H9 (cell line): ENCODE measurements around the gene TNFRSF21. TPM values are rescaled to one million over a fixed set of nuclear protein-coding genes. Genes with fewer than 3 reads are reported as not detected.

Source experiments
- DNase-seq: peaks from one replicate; pipeline ENCODE4 v3.0.0-alpha.2; 2017
- H2AFZ ChIP-seq: one replicate; pipeline ENCODE4 v1.6.1; 2013; ENCODE audit warnings: mild to moderate bottlenecking, low read length, control low read depth, moderate library complexity
- H2AK5ac ChIP-seq: 2 replicates; pipeline ENCODE4 v1.6.1; 2013; ENCODE audit warnings: low read length, control low read depth, mixed read lengths; ENCODE audit not compliant: insufficient read length
- H2BK120ac ChIP-seq: one replicate; pipeline ENCODE4 v1.6.1; 2013; ENCODE audit warnings: low read depth, mild to moderate bottlenecking, low read length, control low read depth, inconsistent platforms; ENCODE audit not compliant: poor library complexity, severe bottlenecking
- H2BK12ac ChIP-seq: 2 replicates; pipeline ENCODE4 v1.6.1; 2013; ENCODE audit warnings: low read length, control low read depth, mixed read lengths, low read depth; ENCODE audit not compliant: insufficient read length
- H2BK15ac ChIP-seq: 2 replicates; pipeline ENCODE4 v1.6.1; 2013; ENCODE audit warnings: low read depth, low read length, control low read depth
- H2BK20ac ChIP-seq: one replicate; pipeline ENCODE4 v1.6.1; 2013; ENCODE audit warnings: low read depth, mild to moderate bottlenecking, low read length, control low read depth, inconsistent platforms; ENCODE audit not compliant: poor library complexity, severe bottlenecking
- H2BK5ac ChIP-seq: 2 replicates; pipeline ENCODE4 v1.6.1; 2013; ENCODE audit warnings: low read length, control low read depth, mixed read lengths; ENCODE audit not compliant: insufficient read length
- H3K14ac ChIP-seq: 2 replicates; pipeline ENCODE4 v1.6.1; 2013; ENCODE audit warnings: low read length, control low read depth; ENCODE audit not compliant: insufficient read depth
- H3K18ac ChIP-seq: 2 replicates; pipeline ENCODE4 v1.6.1; 2013; ENCODE audit warnings: low read depth, mild to moderate bottlenecking, mixed read lengths, low read length, control low read depth; ENCODE audit not compliant: insufficient read length
- H3K23ac ChIP-seq: 2 replicates; pipeline ENCODE4 v1.6.1; 2013; ENCODE audit warnings: low read length, control low read depth, mixed read lengths, low read depth; ENCODE audit not compliant: insufficient read length
- H3K23me2 ChIP-seq: 2 replicates; pipeline ENCODE4 v1.6.1; 2013; ENCODE audit warnings: low read depth, mild to moderate bottlenecking, mixed read lengths, low read length, control low read depth; ENCODE audit not compliant: insufficient read length, poor library complexity, severe bottlenecking
- H3K27ac ChIP-seq: 2 replicates; pipeline ENCODE4 v1.5.1; 2013; ENCODE audit warnings: low read length, control low read depth, mixed read lengths, low read depth; ENCODE audit not compliant: insufficient read length
- H3K27me3 ChIP-seq: 2 replicates; pipeline ENCODE4 v1.6.1; 2013; ENCODE audit warnings: low read length, control low read depth, inconsistent platforms; ENCODE audit not compliant: insufficient read depth
- H3K4ac ChIP-seq: 2 replicates; pipeline ENCODE4 v1.6.1; 2013; ENCODE audit warnings: low read depth, mild to moderate bottlenecking, control low read depth, inconsistent platforms, low read length, moderate library complexity
- H3K4me1 ChIP-seq: 2 replicates; pipeline ENCODE4 v1.6.1; 2013; ENCODE audit warnings: low read length, control low read depth, inconsistent platforms; ENCODE audit not compliant: insufficient read depth
- H3K4me2 ChIP-seq: 2 replicates; pipeline ENCODE4 v1.6.1; 2013; ENCODE audit warnings: low read length, control low read depth, mixed read lengths; ENCODE audit not compliant: insufficient read length, insufficient read depth
- H3K56ac ChIP-seq: 2 replicates; pipeline ENCODE4 v1.6.1; 2013; ENCODE audit warnings: low read depth, mild to moderate bottlenecking, mixed read lengths, low read length, control low read depth; ENCODE audit not compliant: insufficient read length
- H3K79me1 ChIP-seq: 2 replicates; pipeline ENCODE4 v1.6.1; 2013; ENCODE audit warnings: low read depth, mild to moderate bottlenecking, moderate library complexity, low read length, control low read depth, inconsistent platforms; ENCODE audit not compliant: insufficient read depth, poor library complexity, severe bottlenecking
- H3K79me2 ChIP-seq: 2 replicates; pipeline ENCODE4 v1.6.1; 2013; ENCODE audit warnings: low read length, control low read depth, inconsistent platforms; ENCODE audit not compliant: insufficient read depth
- H3K9ac ChIP-seq: 2 replicates; pipeline ENCODE4 v1.6.1; 2013; ENCODE audit warnings: low read length, control low read depth, mixed read lengths; ENCODE audit not compliant: insufficient read length; ENCODE audit errors: extremely low read depth
- H3K9me3 ChIP-seq: one replicate; pipeline ENCODE4 v1.6.1; 2013; ENCODE audit warnings: low read depth, low read length, inconsistent platforms; ENCODE audit not compliant: control insufficient read depth
- H3T11ph ChIP-seq: one replicate; pipeline ENCODE4 v1.6.1; 2013; ENCODE audit warnings: mild to moderate bottlenecking, low read length, control low read depth, inconsistent platforms
- H4K20me1 ChIP-seq: one replicate; pipeline ENCODE4 v1.6.1; 2013; ENCODE audit not compliant: control insufficient read depth, insufficient read length, insufficient read depth
- H4K5ac ChIP-seq: 2 replicates; pipeline ENCODE4 v1.6.1; 2013; ENCODE audit warnings: low read depth, mild to moderate bottlenecking, mixed read lengths, low read length, control low read depth; ENCODE audit not compliant: insufficient read length
- H4K8ac ChIP-seq: replicated peaks from 2 replicates; pipeline ENCODE4 v1.6.1; 2013; ENCODE audit warnings: low read length, control low read depth, mixed read lengths, low read depth; ENCODE audit not compliant: insufficient read length
- H4K91ac ChIP-seq: 2 replicates; pipeline ENCODE4 v1.6.1; 2013; ENCODE audit warnings: low read depth, mild to moderate bottlenecking, moderate library complexity, mixed read lengths, low read length, control low read depth; ENCODE audit not compliant: insufficient read length
- H3K27ac Mint-ChIP-seq, 3 experiments: 2 replicates in 2 of 3; 3 replicates in 1 of 3; pipeline ENCODE4 v1.8.0; 2020 to 2021; ENCODE audit warnings: mixed read lengths in 3 of 3, mild to moderate bottlenecking in 1 of 3, moderate library complexity in 1 of 3
- H3K27me3 Mint-ChIP-seq: 2 replicates; pipeline ENCODE4 v1.8.0; 2021; ENCODE audit warnings: low read depth, mild to moderate bottlenecking, moderate library complexity, mixed read lengths
- H3K36me3 Mint-ChIP-seq, 3 experiments: 2 replicates in 2 of 3; 3 replicates in 1 of 3; pipeline ENCODE4 v1.8.0; 2020 to 2021; ENCODE audit warnings: low read depth in 3 of 3, mixed read lengths in 3 of 3; ENCODE audit not compliant: insufficient read depth in 1 of 3
- H3K4me1 Mint-ChIP-seq, 2 experiments: 2 replicates each; pipeline ENCODE4 v1.8.0; 2020; ENCODE audit warnings: mixed read lengths in 2 of 2
- H3K4me3 Mint-ChIP-seq, 2 experiments: 2 replicates in 1 of 2; 3 replicates in 1 of 2; pipeline ENCODE4 v1.8.0; 2020 to 2021; ENCODE audit warnings: mild to moderate bottlenecking in 2 of 2, mixed read lengths in 2 of 2, moderate library complexity in 1 of 2
- H3K9me3 Mint-ChIP-seq, 2 experiments: 2 replicates in 1 of 2; 3 replicates in 1 of 2; pipeline ENCODE4 v1.8.0; 2020; ENCODE audit warnings: mild to moderate bottlenecking in 2 of 2, mixed read lengths in 2 of 2, moderate library complexity in 1 of 2
- total RNA-seq: library from RNA; stranded (reverse); gene quantifications from 2 replicates; pipeline ENCODE4 v1.2.1, GENCODE V29; 2021
- TF ChIP-seq, protein P1 (sequence below): fragments of 200-600 bp; sonication (generic); conservative IDR thresholded peaks from 3 replicates; pipeline ENCODE4 v1.8.0; 2021; ENCODE audit warnings: antibody characterized with exemption, mild to moderate bottlenecking

Gene TNFRSF21
- total RNA-seq, 1 experiment from 2014 or later = 39.1 TPM

DNA sequence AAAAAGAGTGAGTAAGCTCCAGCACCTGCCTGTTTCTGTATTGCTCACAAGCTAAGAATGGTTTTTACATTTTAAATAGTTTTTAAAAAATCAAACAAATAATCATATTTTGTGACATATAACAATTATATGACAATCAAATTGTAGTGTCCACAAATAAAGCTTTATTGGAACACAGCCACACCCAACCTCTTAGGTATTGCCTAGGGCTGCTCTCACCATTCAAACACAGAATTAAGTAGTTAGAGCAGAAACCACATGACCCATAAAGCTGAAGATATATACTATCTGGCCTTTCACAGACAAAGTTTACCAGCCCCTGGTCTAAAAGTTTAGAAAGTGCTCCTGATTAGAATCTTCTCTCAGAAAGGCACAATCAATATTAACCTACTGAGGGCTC, 11.2 kb downstream of the TNFRSF21 start:
- Histone ChIP-seq H2BK20ac (no peak overlapping the region), H3K79me2 (peaks cover 53% of the 10 kb centered on the region), H3K23ac (no peak overlapping the region), H3K56ac (no peak overlapping the region), H4K8ac (no peak overlapping the region), H2AFZ (no peak overlapping the region), H4K5ac (no peak overlapping the region), H2BK12ac (no peak overlapping the region), H3K79me1 (peaks cover 2% of the 10 kb centered on the region), H4K91ac (no peak overlapping the region), H3K18ac (no peak overlapping the region), H3K23me2 (no peaks in the 10 kb centered on the region), H3K27me3 (no peaks in the 10 kb centered on the region), H3K9me3 (no peaks in the 10 kb centered on the region), H2BK120ac (no peak overlapping the region), H3K4me2 (no peak overlapping the region), H3K4ac (no peak overlapping the region), H4K20me1 (no peaks in the 10 kb centered on the region), H3K14ac (no peak overlapping the region), H2BK15ac (no peak overlapping the region), H3K27ac (no peak overlapping the region), H3K9ac (no peak overlapping the region), H2AK5ac (no peak overlapping the region), H2BK5ac (no peak overlapping the region), H3K4me1 (peaks cover 8% of the 10 kb centered on the region; the same call in 1 of the 2 replicates), H3T11ph (no peak overlapping the region)
- H3K27me3 Mint-ChIP-seq = no peaks in the 10 kb centered on the region
- TF ChIP-seq, protein P1, sequence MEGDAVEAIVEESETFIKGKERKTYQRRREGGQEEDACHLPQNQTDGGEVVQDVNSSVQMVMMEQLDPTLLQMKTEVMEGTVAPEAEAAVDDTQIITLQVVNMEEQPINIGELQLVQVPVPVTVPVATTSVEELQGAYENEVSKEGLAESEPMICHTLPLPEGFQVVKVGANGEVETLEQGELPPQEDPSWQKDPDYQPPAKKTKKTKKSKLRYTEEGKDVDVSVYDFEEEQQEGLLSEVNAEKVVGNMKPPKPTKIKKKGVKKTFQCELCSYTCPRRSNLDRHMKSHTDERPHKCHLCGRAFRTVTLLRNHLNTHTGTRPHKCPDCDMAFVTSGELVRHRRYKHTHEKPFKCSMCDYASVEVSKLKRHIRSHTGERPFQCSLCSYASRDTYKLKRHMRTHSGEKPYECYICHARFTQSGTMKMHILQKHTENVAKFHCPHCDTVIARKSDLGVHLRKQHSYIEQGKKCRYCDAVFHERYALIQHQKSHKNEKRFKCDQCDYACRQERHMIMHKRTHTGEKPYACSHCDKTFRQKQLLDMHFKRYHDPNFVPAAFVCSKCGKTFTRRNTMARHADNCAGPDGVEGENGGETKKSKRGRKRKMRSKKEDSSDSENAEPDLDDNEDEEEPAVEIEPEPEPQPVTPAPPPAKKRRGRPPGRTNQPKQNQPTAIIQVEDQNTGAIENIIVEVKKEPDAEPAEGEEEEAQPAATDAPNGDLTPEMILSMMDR = no peak
- H3K4me1 Mint-ChIP-seq = peaks cover 43 to 49% of the 10 kb centered on the region in 2 experiments
- DNase-seq = no peak
- peaks cover 0 to 4% (median 3%) of the 10 kb centered on the region in 3 experiments; a peak in 3 of 7 replicates for H3K36me3 Mint-ChIP-seq
- no peak overlapping the region for H3K27ac Mint-ChIP-seq
- H3K4me3 Mint-ChIP-seq = no peak overlapping the region
- H3K9me3 Mint-ChIP-seq = no peaks in the 10 kb centered on the region; a peak in 1 of 5 replicates
